ENCODE data around the gene DMD.

DMD gene

GRCh38 chrX:33133320-33133719, 78.0 kb downstream of the DMD start:
- TF ChIP-seq CTCF (IDR thresholded peaks at IDR 0.05; ENCODE audit: low read length) (no peak), EZH2 (optimal IDR thresholded peaks at IDR 0.05; ENCODE audit: low read depth, low read length) (no peak)
- H3F3A ChIP-seq (ENCODE audit: insufficient read depth, low read length) = no peaks in the 10 kb centered on the region
- no peak overlapping the region for H3K9ac ChIP-seq (ENCODE audit: low read length)
- H4K20me1 ChIP-seq (ENCODE audit: insufficient read depth, low read length) = no peaks in the 10 kb centered on the region
- no peak overlapping the region for H3K4me2 ChIP-seq (ENCODE audit: low read depth, low read length)
- no peaks in the 10 kb centered on the region for H3K36me3 ChIP-seq (replicated peaks; ENCODE audit: insufficient read depth, low read length)
- H3K27ac ChIP-seq (ENCODE audit: low read length) = no peak overlapping the region
- no peaks in the 10 kb centered on the region for H3K27me3 ChIP-seq (replicated peaks; ENCODE audit: insufficient read depth, low read length)
- no peak for DNase-seq
- H3K79me2 ChIP-seq (ENCODE audit: low read length) = no peaks in the 10 kb centered on the region
- H3K9me2 ChIP-seq (replicated peaks; ENCODE audit: insufficient read depth, low read length) = no peaks in the 10 kb centered on the region
- H3K4me3 ChIP-seq (ENCODE audit: low read length) = no peak overlapping the region
- no peaks in the 10 kb centered on the region for H3K4me1 ChIP-seq (ENCODE audit: low read length)
- no peaks in the 10 kb centered on the region for H3K9me3 ChIP-seq (replicated peaks; ENCODE audit: insufficient read depth, low read length)
- H2AFZ ChIP-seq (ENCODE audit: low read length) = no peak overlapping the region

GRCh38 chrX:33132569-33132968, 78.8 kb downstream of the DMD start:
- H3F3A ChIP-seq (ENCODE audit: insufficient read depth, low read length) = no peaks in the 10 kb centered on the region
- H3K9me3 ChIP-seq (replicated peaks; ENCODE audit: insufficient read depth, low read length) = no peaks in the 10 kb centered on the region
- H3K27ac ChIP-seq (ENCODE audit: low read length) = no peak overlapping the region
- no peak overlapping the region for H3K4me2 ChIP-seq (ENCODE audit: low read depth, low read length)
- no peak for TF ChIP-seq EZH2phosphoT487 (IDR thresholded peaks at IDR 0.05; ENCODE audit: low read length)
- TF ChIP-seq CTCF (IDR thresholded peaks at IDR 0.05; ENCODE audit: low read length) = no peak
- TF ChIP-seq EZH2 (optimal IDR thresholded peaks at IDR 0.05; ENCODE audit: low read depth, low read length) = no peak
- DNase-seq = no peak
- no peaks in the 10 kb centered on the region for H3K9me2 ChIP-seq (replicated peaks; ENCODE audit: insufficient read depth, low read length)
- H3K9ac ChIP-seq (ENCODE audit: low read length) = no peak overlapping the region
- H3K4me3 ChIP-seq (ENCODE audit: low read length) = no peak overlapping the region
- H3K4me1 ChIP-seq (ENCODE audit: low read length) = no peaks in the 10 kb centered on the region
- no peak overlapping the region for H2AFZ ChIP-seq (ENCODE audit: low read length)
- H3K36me3 ChIP-seq (replicated peaks; ENCODE audit: insufficient read depth, low read length) = no peaks in the 10 kb centered on the region
- H4K20me1 ChIP-seq (ENCODE audit: insufficient read depth, low read length) = no peaks in the 10 kb centered on the region
- H3K79me2 ChIP-seq (ENCODE audit: low read length) = no peaks in the 10 kb centered on the region
- no peaks in the 10 kb centered on the region for H3K27me3 ChIP-seq (replicated peaks; ENCODE audit: insufficient read depth, low read length)

- no peak for TF ChIP-seq EZH2 (optimal IDR thresholded peaks at IDR 0.05; ENCODE audit: low read depth, low read length)
- no peak for TF ChIP-seq EZH2phosphoT487 (IDR thresholded peaks at IDR 0.05; ENCODE audit: low read length)
- no peak for TF ChIP-seq CTCF (IDR thresholded peaks at IDR 0.05; ENCODE audit: low read length)
- no peak for DNase-seq
- no peak overlapping the region for H3K4me2 ChIP-seq (ENCODE audit: low read depth, low read length)
- no peaks in the 10 kb centered on the region for H3K4me1 ChIP-seq (ENCODE audit: low read length)
- no peak overlapping the region for H2AFZ ChIP-seq (ENCODE audit: low read length)
- no peaks in the 10 kb centered on the region for H3F3A ChIP-seq (ENCODE audit: insufficient read depth, low read length)
- no peaks in the 10 kb centered on the region for H3K36me3 ChIP-seq (replicated peaks; ENCODE audit: insufficient read depth, low read length)
- H3K4me3 ChIP-seq (ENCODE audit: low read length) = no peak overlapping the region
- H3K9ac ChIP-seq (ENCODE audit: low read length) = no peak overlapping the region
- H3K9me2 ChIP-seq (replicated peaks; ENCODE audit: insufficient read depth, low read length) = no peaks in the 10 kb centered on the region
- no peaks in the 10 kb centered on the region for H3K27me3 ChIP-seq (replicated peaks; ENCODE audit: insufficient read depth, low read length)
- H3K9me3 ChIP-seq (replicated peaks; ENCODE audit: insufficient read depth, low read length) = no peaks in the 10 kb centered on the region
- H4K20me1 ChIP-seq (ENCODE audit: insufficient read depth, low read length) = no peaks in the 10 kb centered on the region
- H3K27ac ChIP-seq (ENCODE audit: low read length) = no peak overlapping the region
- H3K79me2 ChIP-seq (ENCODE audit: low read length) = no peaks in the 10 kb centered on the region
Measured at GRCh38 chrX:33129607-33130006, 81.7 kb downstream of the DMD start.

Data from MM.1S (cell line).